ENCODE data around the gene PDPN.

DNA sequence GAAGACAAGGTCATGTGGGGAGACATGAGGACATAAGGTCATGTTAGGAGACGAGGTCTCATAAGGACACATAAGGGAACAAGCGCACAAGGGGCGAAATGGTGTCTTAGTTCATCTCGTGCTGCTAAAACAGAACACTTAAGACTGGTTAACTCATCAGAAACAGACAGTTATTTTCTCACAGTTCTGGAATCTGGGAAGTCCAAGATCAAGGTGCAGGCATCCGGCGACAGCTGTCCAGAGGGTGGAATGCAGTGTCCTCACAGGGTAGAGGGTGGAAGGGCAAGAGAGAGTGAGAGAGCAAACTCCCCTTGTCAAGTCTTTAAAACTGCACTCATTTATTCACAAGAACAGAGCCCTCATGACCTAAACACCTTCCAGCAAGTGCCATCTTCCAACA lies 34.6 kb upstream of the PDPN start:
- TF ChIP-seq, protein P1, sequence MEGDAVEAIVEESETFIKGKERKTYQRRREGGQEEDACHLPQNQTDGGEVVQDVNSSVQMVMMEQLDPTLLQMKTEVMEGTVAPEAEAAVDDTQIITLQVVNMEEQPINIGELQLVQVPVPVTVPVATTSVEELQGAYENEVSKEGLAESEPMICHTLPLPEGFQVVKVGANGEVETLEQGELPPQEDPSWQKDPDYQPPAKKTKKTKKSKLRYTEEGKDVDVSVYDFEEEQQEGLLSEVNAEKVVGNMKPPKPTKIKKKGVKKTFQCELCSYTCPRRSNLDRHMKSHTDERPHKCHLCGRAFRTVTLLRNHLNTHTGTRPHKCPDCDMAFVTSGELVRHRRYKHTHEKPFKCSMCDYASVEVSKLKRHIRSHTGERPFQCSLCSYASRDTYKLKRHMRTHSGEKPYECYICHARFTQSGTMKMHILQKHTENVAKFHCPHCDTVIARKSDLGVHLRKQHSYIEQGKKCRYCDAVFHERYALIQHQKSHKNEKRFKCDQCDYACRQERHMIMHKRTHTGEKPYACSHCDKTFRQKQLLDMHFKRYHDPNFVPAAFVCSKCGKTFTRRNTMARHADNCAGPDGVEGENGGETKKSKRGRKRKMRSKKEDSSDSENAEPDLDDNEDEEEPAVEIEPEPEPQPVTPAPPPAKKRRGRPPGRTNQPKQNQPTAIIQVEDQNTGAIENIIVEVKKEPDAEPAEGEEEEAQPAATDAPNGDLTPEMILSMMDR (IDR thresholded peaks at IDR 0.05): no peak
- no peak for TF ChIP-seq POLR2AphosphoS5 (IDR thresholded peaks at IDR 0.05)
- no peak for TF ChIP-seq POLR2A (IDR thresholded peaks at IDR 0.05)

All from upper lobe of left lung (tissue), 4 donors.